AG04450 (cell line): ENCODE measurements around the gene POU3F1. TPM values are rescaled to one million over a fixed set of nuclear protein-coding genes. Genes with fewer than 3 reads are reported as not detected.

Experiments
- CTCF ChIA-PET: fragments of 300-600, 350-600 bp; formaldehyde crosslinking; extraction: SDS; loops from one replicate; lab custom pipeline; 2022; ENCODE audit warnings: antibody characterized with exemption, inconsistent platforms; lab: Charles Lee
- POLR2A ChIA-PET: fragments of 350-600 bp; formaldehyde crosslinking; extraction: SDS; loops from one replicate; lab custom pipeline; 2021; ENCODE audit warnings: antibody characterized with exemption, inconsistent platforms; lab: Yijun Ruan, JAX
- DNase-seq: peaks from one replicate; pipeline ENCODE4 v3.0.0-alpha.2; 2011; ENCODE audit warnings: low read depth, low spot score
- H3K27ac ChIP-seq: one replicate; pipeline ENCODE4 v1.5.1; 2012; ENCODE audit warnings: low read depth, low read length, control low read depth
- H3K27me3 ChIP-seq: one replicate; pipeline ENCODE4 v1.6.0; 2012; ENCODE audit warnings: low read length; ENCODE audit not compliant: control insufficient read depth, insufficient read depth
- H3K4me3 ChIP-seq: 2 replicates; pipeline ENCODE4 v1.5.1; 2011; ENCODE audit warnings: mild to moderate bottlenecking, low read depth, low read length, control low read depth
- H3K9me3 ChIP-seq: 2 replicates; pipeline ENCODE4 v1.5.1; 2012; ENCODE audit warnings: low read length; ENCODE audit not compliant: control insufficient read depth, insufficient read depth
- polyA plus RNA-seq: library from polyadenylated mRNA; depleted of rRNA; stranded (reverse); fragments of >200 nt; gene quantifications from 2 replicates; pipeline ENCODE4 v1.2.3, GENCODE V29; 2011
- TF ChIP-seq, protein P1 (sequence below): IDR thresholded peaks from 2 replicates; pipeline ENCODE4 v1.5.1; 2011; ENCODE audit warnings: low read depth, low read length, control low read depth, inconsistent platforms

Gene POU3F1
- polyA plus RNA-seq, 1 experiment = not detected

DNA sequence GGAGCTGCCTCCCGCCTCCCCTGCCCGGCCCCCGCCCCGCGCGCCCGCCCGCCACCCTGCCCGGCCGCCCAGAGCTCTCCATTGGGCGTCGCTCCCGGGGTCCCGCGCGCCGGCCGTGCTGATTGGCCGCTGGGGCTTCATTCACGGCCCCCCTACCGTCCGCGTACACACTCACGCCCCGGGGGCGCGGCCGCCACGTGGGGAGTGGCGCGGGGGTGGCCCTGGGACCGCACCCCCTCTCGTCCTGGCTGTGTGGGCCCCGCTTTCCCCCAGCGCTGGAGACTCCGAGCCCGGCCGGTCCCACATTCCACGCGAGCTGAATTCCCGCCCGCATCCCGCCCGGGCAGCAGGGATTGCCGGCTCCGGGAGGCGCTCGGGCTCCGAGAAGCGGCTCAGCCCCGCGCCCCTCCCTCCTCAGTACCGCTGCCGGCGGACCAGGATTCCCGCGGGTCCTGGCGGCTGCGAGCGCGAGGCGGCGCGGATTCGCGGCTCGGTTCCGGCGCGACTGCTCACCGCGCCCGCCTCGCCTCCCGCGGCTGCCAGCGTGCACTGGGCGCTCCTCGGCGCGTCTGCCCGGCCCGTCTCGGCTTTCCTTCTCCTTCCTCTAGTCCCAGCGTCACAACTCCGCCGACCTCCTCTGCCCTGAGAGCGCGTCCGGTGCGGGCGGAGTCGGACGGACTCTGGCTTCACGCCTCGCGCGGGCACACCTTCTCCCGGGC, 450 bp upstream of the POU3F1 start:
- DNase-seq = no peak
- CTCF ChIA-PET = interaction anchor here (0.7 to 2.6 kb wide), 3 partner anchors 10 to 268 kb away, joined by 3 to 9 read pairs (median 3); no protein-coding TSS in a partner anchor
- POLR2A ChIA-PET = interaction anchor here (0.6 kb wide), 1 partner anchor 14 kb away, joined by 3 read pairs; no protein-coding TSS in a partner anchor
- TF ChIP-seq, protein P1, sequence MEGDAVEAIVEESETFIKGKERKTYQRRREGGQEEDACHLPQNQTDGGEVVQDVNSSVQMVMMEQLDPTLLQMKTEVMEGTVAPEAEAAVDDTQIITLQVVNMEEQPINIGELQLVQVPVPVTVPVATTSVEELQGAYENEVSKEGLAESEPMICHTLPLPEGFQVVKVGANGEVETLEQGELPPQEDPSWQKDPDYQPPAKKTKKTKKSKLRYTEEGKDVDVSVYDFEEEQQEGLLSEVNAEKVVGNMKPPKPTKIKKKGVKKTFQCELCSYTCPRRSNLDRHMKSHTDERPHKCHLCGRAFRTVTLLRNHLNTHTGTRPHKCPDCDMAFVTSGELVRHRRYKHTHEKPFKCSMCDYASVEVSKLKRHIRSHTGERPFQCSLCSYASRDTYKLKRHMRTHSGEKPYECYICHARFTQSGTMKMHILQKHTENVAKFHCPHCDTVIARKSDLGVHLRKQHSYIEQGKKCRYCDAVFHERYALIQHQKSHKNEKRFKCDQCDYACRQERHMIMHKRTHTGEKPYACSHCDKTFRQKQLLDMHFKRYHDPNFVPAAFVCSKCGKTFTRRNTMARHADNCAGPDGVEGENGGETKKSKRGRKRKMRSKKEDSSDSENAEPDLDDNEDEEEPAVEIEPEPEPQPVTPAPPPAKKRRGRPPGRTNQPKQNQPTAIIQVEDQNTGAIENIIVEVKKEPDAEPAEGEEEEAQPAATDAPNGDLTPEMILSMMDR = no peak
- no peak overlapping the region for H3K27ac ChIP-seq
- no peaks in the 10 kb centered on the region; the same call in 1 of the 2 replicates for H3K9me3 ChIP-seq
- peak overlapping the region; percentile 54 for H3K4me3 ChIP-seq
- peaks cover 66% of the 10 kb centered on the region for H3K27me3 ChIP-seq

DNA sequence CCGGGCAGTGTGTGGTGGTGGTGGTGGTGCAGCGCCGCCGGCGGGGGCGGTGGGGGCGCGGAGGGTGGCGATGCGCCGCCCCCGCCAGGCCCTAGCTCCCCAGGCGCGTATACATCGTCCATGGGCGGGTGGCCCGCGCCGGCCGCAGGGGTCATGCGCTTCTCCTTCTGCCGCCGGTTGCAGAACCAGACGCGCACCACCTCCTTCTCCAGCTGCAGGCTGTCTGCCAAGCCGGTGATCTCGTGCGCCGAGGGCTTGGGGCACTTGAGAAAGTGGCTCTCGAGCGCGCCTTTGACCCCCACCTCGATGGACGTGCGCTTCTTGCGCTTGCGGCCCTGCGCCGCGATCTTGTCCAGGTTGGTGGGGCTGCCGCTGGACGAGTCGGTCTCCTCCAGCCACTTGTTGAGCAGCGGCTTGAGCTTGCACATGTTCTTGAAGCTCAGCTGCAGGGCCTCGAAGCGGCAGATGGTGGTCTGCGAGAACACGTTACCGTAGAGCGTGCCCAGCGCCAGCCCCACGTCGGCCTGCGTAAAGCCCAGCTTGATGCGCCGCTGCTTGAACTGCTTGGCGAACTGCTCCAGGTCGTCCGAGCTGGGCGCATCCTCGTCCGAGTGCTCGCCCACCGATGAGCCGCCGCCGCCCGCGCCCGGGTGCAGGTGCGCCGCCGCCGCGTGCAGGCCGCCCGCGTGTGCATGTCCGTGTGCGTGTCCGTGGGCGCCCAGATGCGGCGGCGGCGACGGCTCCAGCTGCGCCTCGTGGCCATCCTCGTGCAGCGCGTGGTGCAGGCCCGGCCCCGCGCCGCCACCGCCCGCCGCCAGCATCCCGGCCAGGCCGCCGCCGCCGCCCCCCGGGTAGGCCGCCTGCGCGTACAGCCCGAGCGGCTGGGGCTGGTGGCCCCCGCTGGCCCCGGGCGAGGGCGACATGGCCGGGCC, 926 bp downstream of the POU3F1 start:
- H3K27me3 ChIP-seq = peaks cover 69% of the 10 kb centered on the region
- no peaks in the 10 kb centered on the region; the same call in 1 of the 2 replicates for H3K9me3 ChIP-seq
- ChIA-PET CTCF (interaction anchor here (1.1 kb wide), 1 partner anchor 8 kb away, joined by 3 read pairs; no protein-coding TSS in a partner anchor), POLR2A (no interaction called here)
- H3K27ac ChIP-seq = no peak overlapping the region
- TF ChIP-seq, protein P1 = no peak
- no peak for DNase-seq
- H3K4me3 ChIP-seq = no peak overlapping the region

GRCh38 chr1:38044221-38045215, 2.1 kb downstream of the POU3F1 start:
- Histone ChIP-seq H3K27me3 (peaks cover 69% of the 10 kb centered on the region), H3K4me3 (peak overlapping the region; percentile 49), H3K27ac (no peak overlapping the region), H3K9me3 (no peaks in the 10 kb centered on the region; the same call in 1 of the 2 replicates)
- TF ChIP-seq, protein P1 = no peak
- POLR2A ChIA-PET = no interaction called here
- CTCF ChIA-PET = no interaction called here
- no peak for DNase-seq

GRCh38 chr1:38043036-38043747, 3.4 kb downstream of the POU3F1 start:
- POLR2A ChIA-PET = no interaction called here
- Histone ChIP-seq H3K4me3 (no peak overlapping the region), H3K27me3 (peaks cover 57% of the 10 kb centered on the region), H3K9me3 (no peaks in the 10 kb centered on the region; the same call in 1 of the 2 replicates), H3K27ac (no peak overlapping the region)
- TF ChIP-seq, protein P1 = no peak
- DNase-seq = no peak
- CTCF ChIA-PET = no interaction called here
